Left ventricle myocardium superior (tissue), 1 donor: Measurements from ENCODE around the gene TMEM109. TPM values are rescaled to one million over a fixed set of nuclear protein-coding genes. Genes with fewer than 3 reads are reported as not detected.
"Not testable (repeated sequence)": the region's sequence is repeated elsewhere in the genome, so short reads cannot be mapped to it uniquely, and the experiment has no call there.

Experiments
- ATAC-seq: fragments of 200-7000 bp; cut with Tn5 transposase; one replicate; pipeline ENCODE4 v1.9.1; 2020; ENCODE audit warnings: mild to moderate bottlenecking, moderate library complexity
- DNase-seq: peaks from one replicate; pipeline ENCODE4 v3.0.0-alpha.2; 2020
- intact Hi-C: fragments of 100-400 bp; cut with micrococcal nuclease; formaldehyde crosslinking; loops from one replicate; pipeline ENCODE4 v1.11.0; 2022
- total RNA-seq: library from RNA; stranded (reverse); fragmentation: NEBNext Ultra II Directional; extraction: Animal tissue kit (Norgen Biotek cat#: 25700); gene quantifications from one replicate; pipeline ENCODE4 v1.2.1, GENCODE V29; 2021
- donor health status: DM: no; HTN: yes; CAD: no; lungs with severe emphysema.

The TMEM109 gene
- total RNA-seq, 1 donor from 2014 or later = 97.0 TPM

GRCh38 chr11:60905551-60906113, 8.3 kb upstream of the TMEM109 start:
- intact Hi-C loops = no loop called here
- no peak for ATAC-seq
- no peak for DNase-seq

GRCh38 chr11:60906132-60906972, 7.6 kb upstream of the TMEM109 start, which contains the start of gene PRPF19:
TSS of gene PRPF19 (minus strand) at chr11:60906585. CDS start at chr11:60906382, 203 bp downstream.
- intact Hi-C loops = no loop called here
- ATAC-seq (peak; percentile 98), DNase-seq (peak; percentile 98)

GRCh38 chr11:60908803-60909202, 5.2 kb upstream of the TMEM109 start:
- intact Hi-C loops = no loop called here
- ATAC-seq = no peak

GRCh38 chr11:60909680-60910280, 4.2 kb upstream of the TMEM109 start:
- ATAC-seq, intact Hi-C loops, DNase-seq: not testable (repeated sequence)

More at GRCh38 chr11:60908803-60909202, 5.2 kb upstream of the TMEM109 start:
- no peak for DNase-seq

- no peak for DNase-seq
Observed at GRCh38 chr11:60910281-60910687, 3.7 kb upstream of the TMEM109 start.

GRCh38 chr11:60910711-60911380, 3.1 kb upstream of the TMEM109 start:
- intact Hi-C loops = no loop called here
- no peak for DNase-seq
- ATAC-seq = no peak

More at GRCh38 chr11:60910281-60910687, 3.7 kb upstream of the TMEM109 start:
- ATAC-seq = no peak
- intact Hi-C loops = no loop called here

- DNase-seq (no peak), ATAC-seq (no peak)
- intact Hi-C loops = no loop called here
Observed at GRCh38 chr11:60912223-60912850, 1.6 kb upstream of the TMEM109 start.

- peak; percentile 49 for DNase-seq
- no peak for ATAC-seq
- intact Hi-C loops = no loop called here
Observed at GRCh38 chr11:60912851-60913528, 968 bp upstream of the TMEM109 start.

GRCh38 chr11:60914633-60915247, 782 bp downstream of the TMEM109 start:
- intact Hi-C loops = no loop called here
- ATAC-seq = peak; percentile 62

GRCh38 chr11:60915248-60915914, 1.4 kb downstream of the TMEM109 start:
- DNase-seq = peak; percentile 67
- ATAC-seq = peak; percentile 54
- intact Hi-C loops = no loop called here

More at GRCh38 chr11:60914633-60915247, 782 bp downstream of the TMEM109 start:
- peak; percentile 65 for DNase-seq

- ATAC-seq = no peak
- intact Hi-C loops = no loop called here
Observed at GRCh38 chr11:60916669-60917206, 2.8 kb downstream of the TMEM109 start.

GRCh38 chr11:60917267-60917666, 3.3 kb downstream of the TMEM109 start:
- no peak for ATAC-seq
- intact Hi-C loops = no loop called here

More at GRCh38 chr11:60916669-60917206, 2.8 kb downstream of the TMEM109 start:
- no peak for DNase-seq

GRCh38 chr11:60918251-60918938, 4.4 kb downstream of the TMEM109 start:
- DNase-seq (no peak), ATAC-seq (no peak)
- intact Hi-C loops = no loop called here

More at GRCh38 chr11:60917267-60917666, 3.3 kb downstream of the TMEM109 start:
- DNase-seq = no peak

- DNase-seq (no peak), ATAC-seq (no peak)
- intact Hi-C loops = no loop called here
Observed at GRCh38 chr11:60918939-60919265, 4.9 kb downstream of the TMEM109 start.

- intact Hi-C loops = no loop called here
- ATAC-seq (no peak), DNase-seq (no peak)
Observed at GRCh38 chr11:60919320-60919719, 5.4 kb downstream of the TMEM109 start.

GRCh38 chr11:60919956-60920355, 6.0 kb downstream of the TMEM109 start:
- intact Hi-C loops = no loop called here
- DNase-seq (no peak), ATAC-seq (no peak)

GRCh38 chr11:60921259-60921658, 7.3 kb downstream of the TMEM109 start:
- intact Hi-C loops = no loop called here

More at GRCh38 chr11:60921259-60921658, 7.3 kb downstream of the TMEM109 start:
- DNase-seq = no peak
- ATAC-seq = no peak
